ENCODE measurements around the gene SNRPA1.

- TF ChIP-seq ZBTB7A (CRISPR knock-in tag; IDR thresholded peaks at IDR 0.05) (no peak), E2F5 (CRISPR knock-in tag; conservative IDR thresholded peaks at IDR 0.05) (no peak), KDM1A (CRISPR knock-in tag; IDR thresholded peaks at IDR 0.05) (no peak), CTCF (CRISPR knock-in tag; IDR thresholded peaks at IDR 0.05) (no peak), DNMT3B (CRISPR knock-in tag; conservative IDR thresholded peaks at IDR 0.05) (no peak), ZNF530 (CRISPR knock-in tag; IDR thresholded peaks at IDR 0.05; ENCODE audit: low read depth) (no peak), ZNF768 (CRISPR knock-in tag; IDR thresholded peaks at IDR 0.05) (no peak), CREM (IDR thresholded peaks at IDR 0.05) (no peak), CREM (CRISPR knock-in tag; IDR thresholded peaks at IDR 0.05) (no peak), DNMT1 (CRISPR knock-in tag; IDR thresholded peaks at IDR 0.05) (no peak), SRSF1 (optimal IDR thresholded peaks at IDR 0.05; ENCODE audit: low read depth, low read length) (no peak)
These were observed 11.1 kb downstream of the SNRPA1 start for GRCh38 chr15:101283931-101284330.

Data from HepG2 (cell line).